SKM-1 (cell line): ENCODE measurements around the gene GCHFR.

Source experiments
- DNase-seq: peaks from one replicate; lab custom pipeline; 2025; ENCODE audit not compliant: unreplicated experiment; lab: John Stamatoyannopoulos, UW

The GCHFR gene

DNA sequence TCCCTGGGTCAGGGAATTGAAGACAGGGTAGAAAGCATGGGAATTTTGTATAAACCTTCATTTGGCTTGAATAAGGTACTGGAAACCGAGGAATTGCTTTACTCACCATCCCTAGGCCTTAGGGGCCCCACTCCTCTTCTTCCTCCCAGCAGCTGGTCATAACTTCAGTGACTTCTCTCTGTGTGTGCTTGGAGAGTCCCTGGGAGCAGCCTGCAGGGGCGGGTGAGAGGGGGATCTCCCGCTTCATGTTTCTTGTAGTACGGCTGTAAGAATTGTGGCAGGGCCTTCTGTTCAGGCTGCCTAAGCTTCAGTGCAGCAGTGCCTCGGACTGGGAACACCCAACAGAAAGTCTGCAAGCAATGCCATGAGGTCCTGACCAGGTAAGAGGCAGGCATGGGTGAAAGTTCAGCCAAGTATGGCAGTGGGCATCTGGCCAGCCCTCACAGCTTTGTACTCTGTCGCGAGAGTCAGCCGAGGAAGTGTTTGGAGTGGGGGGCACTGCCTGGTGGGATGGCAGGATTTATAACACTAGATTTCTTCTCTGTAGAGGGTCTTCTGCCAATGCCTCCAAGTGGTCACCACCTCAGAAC, 45.1 kb downstream of the GCHFR start:
- no peak for DNase-seq

DNA sequence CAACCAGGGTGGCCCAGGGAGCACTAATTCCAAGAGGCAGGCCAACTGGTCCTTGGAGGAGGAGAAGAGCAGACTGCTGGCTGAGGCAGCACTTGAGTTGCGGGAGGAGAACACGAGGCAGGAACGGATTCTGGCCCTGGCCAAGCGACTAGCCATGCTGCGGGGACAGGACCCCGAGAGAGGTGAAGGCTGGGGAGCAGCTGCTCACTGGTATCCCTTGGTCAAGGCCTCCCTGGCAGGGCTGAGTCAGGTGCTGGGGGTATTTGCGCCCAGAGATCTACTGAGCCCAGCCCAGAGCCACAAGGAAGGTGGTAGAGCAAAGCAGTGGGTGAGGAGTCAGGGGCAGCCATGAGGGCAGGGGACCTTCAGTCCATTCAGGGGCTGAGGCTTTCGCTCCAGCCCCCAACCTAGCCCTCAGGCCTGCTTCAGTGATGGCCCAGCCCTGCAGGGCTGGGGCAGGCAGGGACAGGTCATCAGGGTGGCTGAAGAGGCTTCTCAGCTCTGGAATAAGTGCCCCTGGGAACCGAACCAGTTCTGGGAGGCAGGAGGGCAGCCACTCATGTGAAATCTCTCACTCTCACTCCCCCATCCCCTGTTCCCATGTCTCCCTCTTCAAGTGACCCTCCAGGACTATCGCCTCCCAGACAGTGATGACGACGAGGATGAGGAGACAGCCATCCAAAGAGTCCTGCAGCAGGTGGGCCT, 49.0 kb downstream of the GCHFR start:
- no peak for DNase-seq

DNA sequence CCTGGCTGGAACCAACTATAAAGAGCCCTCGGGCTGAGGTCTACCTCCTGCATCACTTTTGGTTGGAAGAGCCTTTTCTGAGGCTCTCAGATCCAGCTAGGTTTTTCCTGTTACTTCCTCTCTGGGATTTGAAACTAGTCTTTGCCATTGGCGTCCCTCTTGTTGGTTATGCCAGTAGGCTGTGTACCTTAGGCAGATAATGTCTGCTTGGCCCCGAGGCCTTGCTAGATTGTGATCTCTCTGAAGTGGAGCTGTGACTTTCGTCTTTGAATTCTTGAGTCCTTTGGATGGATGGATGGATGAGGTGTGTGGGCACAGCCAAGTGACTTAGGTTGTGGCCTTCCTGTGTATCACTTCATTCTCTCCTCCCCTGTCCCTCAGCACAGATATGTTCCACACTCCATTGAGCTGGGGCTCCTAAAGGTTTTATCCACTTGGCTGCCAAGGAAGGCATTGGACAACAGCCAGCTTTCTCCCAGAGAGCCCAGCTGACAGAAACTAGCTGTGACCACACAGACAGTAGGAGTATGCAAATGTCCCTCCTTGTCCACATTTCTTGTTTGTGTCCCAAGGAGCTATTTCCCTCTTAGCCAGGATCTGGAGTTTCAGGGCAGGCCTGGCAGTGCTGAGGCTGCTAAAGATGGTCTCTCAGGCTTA, 51.3 kb downstream of the GCHFR start:
- DNase-seq = no peak
